HG02588 (cell line): ENCODE data around the gene GPR12.

Source experiments
- ATAC-seq: cut with Tn5 transposase; IDR thresholded peaks from one replicate; pipeline ENCODE4 v1.9.1; 2021; ENCODE audit warnings: mild to moderate bottlenecking, moderate library complexity; ENCODE audit not compliant: unreplicated experiment

The GPR12 gene, protein sequence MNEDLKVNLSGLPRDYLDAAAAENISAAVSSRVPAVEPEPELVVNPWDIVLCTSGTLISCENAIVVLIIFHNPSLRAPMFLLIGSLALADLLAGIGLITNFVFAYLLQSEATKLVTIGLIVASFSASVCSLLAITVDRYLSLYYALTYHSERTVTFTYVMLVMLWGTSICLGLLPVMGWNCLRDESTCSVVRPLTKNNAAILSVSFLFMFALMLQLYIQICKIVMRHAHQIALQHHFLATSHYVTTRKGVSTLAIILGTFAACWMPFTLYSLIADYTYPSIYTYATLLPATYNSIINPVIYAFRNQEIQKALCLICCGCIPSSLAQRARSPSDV

DNA sequence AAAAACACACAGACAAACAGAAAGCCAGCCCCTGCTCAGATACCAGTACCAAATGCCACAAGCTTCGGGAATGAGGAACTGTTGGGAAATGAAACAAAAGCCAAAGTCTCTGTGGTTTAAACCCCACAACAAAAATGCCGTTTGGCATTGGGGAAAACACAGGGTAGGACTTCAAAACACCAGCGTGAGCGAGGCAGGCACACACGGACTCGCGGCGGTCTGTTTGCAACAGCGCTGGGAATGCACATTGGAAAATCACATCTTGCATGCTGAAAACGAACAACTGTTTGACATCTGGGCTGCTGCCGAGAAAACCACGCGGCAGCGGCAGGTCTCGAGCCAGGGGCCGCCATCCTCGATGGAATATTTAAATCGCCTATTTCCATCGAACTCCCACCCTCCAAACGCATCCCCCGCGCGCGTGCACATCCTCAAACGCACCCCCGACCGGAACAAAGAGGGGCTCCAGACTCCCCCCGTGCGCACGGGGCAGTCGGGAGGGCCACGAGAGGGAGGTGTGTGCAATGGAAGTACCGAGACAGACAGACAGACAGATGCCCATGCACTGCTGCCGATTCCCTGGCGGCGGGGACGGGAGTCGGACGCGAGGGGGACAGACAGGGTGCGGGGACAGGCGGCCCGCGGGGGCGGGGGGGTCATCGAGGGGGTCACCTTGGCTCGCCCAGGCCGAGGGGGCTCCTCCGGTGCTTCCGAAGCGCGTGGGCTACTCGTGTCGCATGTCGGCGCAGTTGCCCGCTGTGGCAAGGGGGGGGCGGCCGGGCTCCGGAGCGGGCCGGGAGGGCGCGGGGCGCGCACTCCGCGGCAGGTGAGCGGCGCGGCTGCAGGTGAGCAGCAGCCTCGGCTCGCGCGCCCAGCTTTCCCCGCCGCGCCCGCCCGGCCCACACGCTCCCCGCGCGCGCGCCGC is at the start of gene GPR12:
TSS of gene GPR12 (minus strand) at position 880 of the 925 bp plus-strand sequence. CDS start 959 bp downstream, outside the sequence.
- no peak for ATAC-seq

DNA sequence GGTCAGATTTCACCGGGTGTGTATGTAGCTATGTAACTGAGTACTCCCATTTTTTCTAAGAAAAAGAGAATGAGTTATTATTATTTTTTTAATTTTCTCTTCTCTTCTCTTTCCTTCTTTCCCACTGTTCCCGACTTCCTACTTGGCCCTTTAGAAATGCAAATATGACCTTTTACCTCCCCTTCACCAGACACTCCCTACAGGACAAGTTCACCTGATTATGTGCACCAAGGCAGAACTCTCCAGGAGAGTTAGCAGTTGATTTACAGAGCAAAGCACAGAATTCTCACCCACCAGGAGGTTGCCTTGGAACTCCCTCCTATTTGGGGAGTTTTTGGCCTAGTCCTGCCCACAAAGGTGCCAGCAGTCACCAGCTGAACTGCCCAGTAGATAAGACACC is 49.5 kb upstream of the GPR12 start:
- ATAC-seq = no peak

- ATAC-seq = no peak
Observed at GRCh38 chr13:26806891-26807290, 46.3 kb upstream of the GPR12 start.

DNA sequence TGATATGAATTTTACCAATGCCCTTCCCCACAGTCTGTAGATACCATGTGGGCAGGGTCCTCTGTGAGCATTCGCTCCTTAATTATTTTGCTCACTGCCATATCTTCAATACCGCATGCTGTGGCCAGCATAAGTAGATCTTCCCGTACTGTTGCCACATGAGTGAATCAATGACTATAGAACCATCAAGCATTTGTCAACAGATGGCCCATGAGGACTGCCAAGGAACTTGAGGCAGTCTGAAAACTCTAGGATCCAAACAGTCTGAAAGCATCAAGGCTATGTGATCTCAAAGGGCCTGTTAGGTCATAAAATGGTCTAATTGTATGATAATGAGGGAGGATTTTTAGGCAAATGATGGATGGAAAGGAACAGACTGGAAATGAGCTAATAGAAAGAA is 27.4 kb upstream of the GPR12 start:
- no peak for ATAC-seq

DNA sequence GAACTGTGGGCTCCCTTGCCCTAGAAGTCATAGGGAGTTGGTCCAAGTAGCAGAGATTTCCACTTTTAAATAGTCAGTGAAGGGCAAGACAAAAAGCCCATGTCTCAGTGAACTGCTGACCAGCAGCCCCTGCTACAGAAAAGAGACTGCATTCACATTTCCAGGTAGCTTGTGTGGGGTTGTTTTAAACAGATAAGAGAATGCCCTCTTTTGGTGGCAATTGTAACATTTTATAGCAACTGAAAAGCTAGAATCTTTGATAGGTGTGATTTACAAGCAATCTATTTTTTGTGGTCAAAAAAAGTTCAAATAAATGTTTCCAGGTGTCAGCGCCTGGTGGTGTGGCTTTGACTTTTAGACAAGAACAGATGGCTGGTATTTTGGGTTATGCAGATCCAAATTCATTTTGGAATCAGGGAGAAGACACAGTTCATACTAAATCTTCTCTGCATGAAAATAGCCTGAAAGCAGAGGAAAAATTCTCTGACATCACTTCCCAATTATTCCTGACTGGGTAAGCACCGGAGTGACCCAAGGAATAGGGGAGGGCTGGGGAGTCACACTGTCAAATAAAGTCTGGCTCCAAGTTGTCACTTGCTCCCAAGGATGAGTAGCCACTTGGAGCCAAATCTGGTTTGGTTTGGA is 26.2 kb upstream of the GPR12 start:
- ATAC-seq = no peak

GRCh38 chr13:26785838-26786630 is 25.4 kb upstream of the GPR12 start:
- ATAC-seq = no peak

GRCh38 chr13:26784704-26785639 is 24.4 kb upstream of the GPR12 start:
- no peak for ATAC-seq

DNA sequence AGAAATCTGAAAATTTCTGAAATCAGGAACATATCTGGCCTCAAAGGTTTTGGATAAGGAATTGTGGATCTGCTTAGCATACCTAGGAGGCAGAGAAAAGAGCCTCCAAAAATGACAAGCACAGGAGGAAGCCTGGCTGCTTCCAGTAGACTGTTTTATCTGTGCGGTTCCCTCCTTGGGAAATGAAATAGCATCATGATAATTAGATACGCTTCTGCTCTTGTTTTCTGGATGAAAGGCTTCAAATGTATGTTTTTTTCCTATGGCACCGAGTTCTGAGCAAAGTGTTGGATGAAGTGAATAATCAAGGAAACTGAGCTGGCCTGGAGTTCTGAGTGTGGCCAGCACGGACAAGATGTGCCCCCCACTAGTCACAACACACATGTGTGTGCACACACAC is 19.8 kb upstream of the GPR12 start:
- no peak for ATAC-seq

GRCh38 chr13:26779321-26779720 is 18.7 kb upstream of the GPR12 start:
- no peak for ATAC-seq

GRCh38 chr13:26772531-26772930 is 11.9 kb upstream of the GPR12 start:
- no peak for ATAC-seq

- no peak for ATAC-seq
Observed at GRCh38 chr13:26771796-26772195, 11.2 kb upstream of the GPR12 start.

DNA sequence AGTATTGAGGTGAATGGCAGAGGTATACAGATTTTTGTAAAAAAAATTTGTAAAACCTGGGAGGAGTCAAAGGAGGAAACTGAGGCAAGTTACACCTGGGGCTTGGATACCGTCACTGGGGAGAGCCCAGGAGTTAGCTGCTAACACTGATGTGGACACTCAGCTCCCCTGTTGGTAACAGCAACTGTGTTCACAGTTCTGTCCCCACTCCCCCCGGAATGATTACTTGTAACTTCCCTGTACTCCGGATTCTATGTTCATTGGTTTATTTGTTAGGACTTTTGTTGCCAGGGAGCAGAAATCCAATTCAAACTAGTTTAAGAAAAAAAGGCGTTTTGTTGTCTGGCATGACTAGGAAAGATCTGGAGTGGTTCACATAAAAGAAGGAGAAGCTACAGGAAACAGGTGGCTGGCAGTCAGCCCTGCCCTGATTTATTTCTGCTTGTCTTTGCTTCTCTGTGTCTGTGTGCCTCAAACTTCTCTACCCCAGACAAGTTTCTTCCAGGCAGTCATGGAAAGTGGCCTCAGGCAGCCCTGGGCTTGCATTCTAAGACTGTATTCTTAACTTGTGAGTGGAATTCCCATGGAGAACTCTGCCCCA is 2.3 kb upstream of the GPR12 start:
- ATAC-seq = no peak

DNA sequence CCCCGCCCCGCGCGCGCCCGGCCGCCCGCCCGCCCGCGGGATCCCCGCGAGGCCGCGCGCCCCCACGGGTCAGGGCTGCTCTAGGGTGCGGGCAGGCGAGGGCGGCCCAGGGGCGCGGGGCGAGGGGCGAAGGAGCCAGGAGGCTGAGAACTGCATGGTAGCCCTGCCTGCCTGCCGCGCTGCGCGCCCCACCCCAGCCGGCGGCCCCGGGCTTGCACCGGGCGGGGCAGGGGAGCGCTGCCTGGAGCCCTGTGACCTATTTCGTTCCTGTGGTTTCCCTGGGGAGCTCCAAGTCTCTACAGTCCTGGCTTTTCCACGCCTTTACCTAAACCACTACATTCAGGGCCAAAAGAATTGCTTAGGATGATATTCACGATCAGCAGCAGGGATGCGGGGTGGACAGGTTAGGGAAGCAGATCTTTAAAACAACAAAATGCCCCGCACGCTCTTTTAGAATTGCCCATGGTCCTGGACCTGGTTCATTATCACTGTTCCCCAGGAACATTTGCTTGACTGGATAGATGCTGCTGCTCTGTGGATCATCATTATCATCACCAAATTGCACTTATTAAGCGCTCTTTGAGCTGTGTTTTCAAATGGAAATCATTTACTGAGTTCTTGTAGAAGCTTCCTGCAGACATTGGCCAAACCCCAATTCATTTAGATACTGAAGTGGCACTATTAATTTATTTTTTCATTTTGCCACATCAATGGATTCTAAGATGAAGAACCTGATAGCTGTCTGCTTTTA is 421 bp upstream of the GPR12 start:
- no peak for ATAC-seq

DNA sequence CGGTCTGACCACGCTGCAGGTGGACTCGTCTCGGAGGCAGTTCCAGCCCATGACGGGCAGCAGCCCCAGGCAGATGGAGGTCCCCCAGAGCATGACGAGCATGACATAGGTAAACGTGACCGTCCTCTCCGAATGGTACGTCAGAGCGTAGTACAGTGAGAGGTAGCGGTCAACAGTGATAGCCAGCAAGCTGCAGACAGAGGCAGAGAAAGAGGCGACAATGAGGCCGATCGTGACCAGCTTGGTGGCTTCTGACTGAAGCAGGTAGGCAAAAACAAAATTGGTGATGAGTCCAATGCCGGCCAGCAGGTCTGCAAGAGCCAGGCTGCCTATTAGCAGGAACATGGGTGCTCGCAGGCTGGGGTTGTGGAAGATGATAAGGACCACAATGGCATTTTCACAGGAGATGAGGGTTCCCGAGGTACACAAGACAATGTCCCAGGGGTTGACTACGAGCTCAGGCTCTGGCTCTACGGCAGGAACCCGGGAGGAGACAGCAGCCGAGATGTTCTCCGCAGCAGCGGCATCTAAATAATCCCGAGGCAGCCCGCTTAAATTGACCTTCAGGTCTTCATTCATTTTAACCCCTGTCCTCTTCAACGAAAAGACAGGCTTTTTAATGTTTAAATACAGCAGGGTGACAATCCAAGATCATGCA is 1.2 kb downstream of the GPR12 start:
- ATAC-seq = no peak

DNA sequence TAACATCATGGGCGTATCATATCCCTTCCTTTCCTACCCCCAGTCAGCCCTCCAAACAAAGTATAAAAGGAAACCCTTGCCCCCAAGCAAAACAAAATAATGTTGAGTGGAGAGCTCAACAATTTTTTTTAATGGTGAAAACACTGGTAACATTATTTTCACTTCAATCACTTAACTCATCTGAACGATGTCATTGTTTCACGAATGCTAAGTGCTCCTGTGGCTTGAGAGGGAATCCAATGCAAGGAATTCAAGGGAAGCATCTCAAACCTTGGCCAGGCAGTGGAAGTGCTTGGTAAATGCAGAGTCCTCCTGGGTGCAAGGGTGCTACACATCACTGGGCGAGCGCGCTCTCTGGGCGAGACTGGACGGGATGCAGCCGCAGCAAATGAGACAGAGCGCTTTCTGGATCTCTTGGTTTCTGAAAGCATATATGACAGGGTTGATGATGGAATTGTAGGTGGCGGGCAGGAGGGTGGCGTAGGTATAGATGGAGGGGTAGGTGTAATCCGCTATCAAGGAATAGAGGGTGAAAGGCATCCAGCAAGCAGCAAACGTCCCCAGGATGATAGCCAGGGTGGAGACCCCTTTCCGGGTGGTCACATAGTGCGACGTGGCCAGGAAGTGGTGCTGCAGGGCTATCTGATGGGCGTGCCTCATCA is 2.0 kb downstream of the GPR12 start:
- ATAC-seq = no peak

DNA sequence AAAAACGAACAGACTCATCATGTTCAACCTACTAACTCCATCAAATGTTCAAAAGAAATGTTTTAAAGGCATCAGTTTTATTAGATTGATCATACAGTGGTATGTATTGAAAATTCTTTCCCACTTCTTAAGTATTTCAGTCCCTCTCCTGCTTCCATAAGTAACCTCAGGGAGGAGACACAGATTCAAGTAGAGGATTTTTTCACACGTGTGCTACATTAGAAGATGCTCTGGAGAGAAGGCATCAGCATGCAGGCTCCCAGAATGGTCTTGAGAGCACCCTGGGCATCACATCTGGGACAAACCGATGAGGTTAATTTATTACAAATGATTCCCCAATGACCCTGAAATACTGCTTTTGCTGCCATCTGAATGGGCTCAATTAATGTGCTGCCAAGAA is 3.6 kb downstream of the GPR12 start:
- ATAC-seq = no peak

DNA sequence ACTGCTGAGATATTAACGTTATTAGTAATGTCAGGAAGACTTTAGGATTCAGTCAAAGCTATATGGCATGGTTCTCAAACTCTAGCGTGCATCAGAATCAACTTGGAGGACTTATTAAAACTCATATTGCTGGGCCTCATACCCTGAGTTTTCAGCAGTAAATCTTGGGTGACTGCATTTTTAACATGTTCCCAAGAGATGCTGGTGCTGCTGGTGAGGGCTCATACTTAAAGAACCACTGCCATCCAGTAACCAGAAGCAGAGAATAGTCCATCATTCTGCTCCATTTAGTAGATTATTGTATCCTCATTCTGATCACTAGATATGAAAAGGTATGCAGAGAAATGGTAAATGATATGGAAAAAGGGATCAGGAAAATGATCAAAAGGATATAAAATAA is 7.9 kb downstream of the GPR12 start:
- no peak for ATAC-seq

DNA sequence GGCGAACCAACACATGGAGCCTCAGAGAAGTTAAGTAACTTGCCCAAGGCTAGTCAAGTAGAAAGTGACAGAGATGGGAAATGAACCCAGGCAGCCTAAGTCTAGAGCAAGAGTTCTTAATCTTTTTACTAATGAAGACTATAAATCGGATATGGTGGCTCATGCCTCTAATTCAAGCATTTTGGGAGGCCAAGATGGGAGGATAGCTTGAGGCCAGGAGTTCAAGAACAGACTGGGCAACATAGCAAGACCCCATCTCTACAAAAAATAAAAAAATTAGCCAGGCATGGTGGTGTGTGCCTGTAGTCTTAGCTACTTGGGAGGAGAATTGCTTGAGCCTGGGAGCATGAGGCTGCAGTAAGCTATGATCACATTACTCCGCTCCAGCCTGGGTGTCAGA is 10.7 kb downstream of the GPR12 start:
- ATAC-seq = no peak
